ENCODE measurements around the gene ENHO. TPM values are rescaled to one million over a fixed set of nuclear protein-coding genes. Genes with fewer than 3 reads are reported as not detected.
A peak's percentile ranks its signal among the peaks of the same experiment; 100 is the strongest.

The ENHO gene
- total and polyA plus RNA-seq, 2 experiments from 2014 or later, result not detected

DNA sequence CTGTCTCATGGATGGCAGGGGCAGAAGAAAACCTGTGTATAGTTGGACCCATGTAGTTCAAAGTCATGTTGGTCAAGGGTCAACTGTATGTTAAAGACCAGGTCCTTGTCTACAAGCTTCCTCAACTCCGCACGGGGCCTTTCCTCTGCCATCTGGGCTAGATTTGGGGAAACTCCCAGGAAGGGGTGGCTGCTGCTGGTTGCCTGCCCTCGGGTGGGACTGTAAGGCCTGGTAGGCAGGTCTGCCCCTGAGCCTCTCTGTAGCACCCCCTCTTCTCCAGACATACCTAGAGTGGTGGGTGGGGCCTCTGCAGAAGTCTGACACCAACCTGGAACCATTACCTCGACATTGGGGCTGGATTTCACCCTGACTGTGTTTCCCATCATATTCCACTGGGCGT lies 15.2 kb downstream of the ENHO start:
- Histone ChIP-seq H3F3A (ENCODE audit: insufficient read depth) (no peaks in the 10 kb centered on the region), H3K9me3 (ENCODE audit: low read depth) (no peaks in the 10 kb centered on the region), H3K27ac (no peak overlapping the region), H2AFZ (no peak overlapping the region), H3K9ac (no peak overlapping the region), H3K36me3 (ENCODE audit: low read depth) (no peaks in the 10 kb centered on the region), H3K4me1 (ENCODE audit: insufficient read depth) (0 out of 2 replicates have a peak, but pooled peaks cover 4% of the 10 kb centered on the region), H3K4me2 (ENCODE audit: unreplicated experiment) (no peak overlapping the region), H4K20me1 (ENCODE audit: insufficient read depth) (no peaks in the 10 kb centered on the region), H3K4me3 (no peak overlapping the region), H3K79me2 (ENCODE audit: insufficient read depth) (no peaks in the 10 kb centered on the region), H3K9me2 (ENCODE audit: insufficient read depth) (no peaks in the 10 kb centered on the region), H3K27me3 (replicated peaks; ENCODE audit: insufficient read depth) (peaks cover 33% of the 10 kb centered on the region)
- WGBS, 2 experiments (ENCODE audit: low coverage in 1 of 2, low lambda C conversion rate in 2 of 2, missing lambda C conversion rate in 2 of 2), result 48 to 51% methylated on average over 5 of the region's 5 CpGs
- no peak for DNase-seq
- in situ Hi-C loops (cut with MboI), result loop anchor here (25.0 kb wide), 1 partner anchor 105 kb away; the partner anchor contains the start of genes DCTN3 and RPP25L
- no peak for TF ChIP-seq EZH2 (IDR thresholded peaks at IDR 0.05; ENCODE audit: insufficient read depth, poor library complexity, severe bottlenecking)
- TF ChIP-seq EZH2phosphoT487 (IDR thresholded peaks at IDR 0.05; ENCODE audit: insufficient read depth, low read depth), result no peak

DNA sequence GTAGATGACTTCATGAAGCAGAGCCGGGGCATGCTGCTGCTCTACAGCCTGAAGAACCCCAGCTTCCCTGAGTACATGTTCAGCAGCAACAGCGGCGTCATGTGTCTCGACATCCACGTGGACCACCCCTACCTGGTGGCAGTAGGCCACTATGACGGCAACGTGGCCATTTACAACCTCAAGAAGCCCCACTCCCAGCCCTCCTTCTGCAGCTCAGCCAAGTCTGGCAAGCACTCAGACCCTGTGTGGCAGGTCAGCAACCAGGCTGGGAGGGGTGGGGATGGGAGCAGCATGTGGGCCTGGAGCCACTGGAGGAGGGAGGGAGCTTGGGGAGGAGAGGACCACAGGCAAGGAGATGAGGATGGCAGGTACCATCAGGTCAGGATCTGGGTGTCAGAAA lies 16.2 kb downstream of the ENHO start:
- TF ChIP-seq EZH2 (IDR thresholded peaks at IDR 0.05; ENCODE audit: insufficient read depth, poor library complexity, severe bottlenecking) (no peak), EZH2phosphoT487 (IDR thresholded peaks at IDR 0.05; ENCODE audit: insufficient read depth, low read depth) (no peak)
- peaks cover 10% of the 10 kb centered on the region for H3K4me1 ChIP-seq (ENCODE audit: insufficient read depth)
- no peaks in the 10 kb centered on the region for H3F3A ChIP-seq (ENCODE audit: insufficient read depth)
- DNase-seq, result no peak
- no peak overlapping the region for H3K27ac ChIP-seq
- H3K36me3 ChIP-seq (ENCODE audit: low read depth), result no peaks in the 10 kb centered on the region
- H3K9me3 ChIP-seq (ENCODE audit: low read depth), result no peaks in the 10 kb centered on the region
- H3K9me2 ChIP-seq (ENCODE audit: insufficient read depth), result no peaks in the 10 kb centered on the region
- H4K20me1 ChIP-seq (ENCODE audit: insufficient read depth), result no peaks in the 10 kb centered on the region
- H3K4me3 ChIP-seq, result no peak overlapping the region
- no peak overlapping the region for H3K9ac ChIP-seq
- 58 to 59% methylated on average over 7 of the region's 7 CpGs for WGBS, 2 experiments (ENCODE audit: low coverage in 1 of 2, low lambda C conversion rate in 2 of 2, missing lambda C conversion rate in 2 of 2)
- in situ Hi-C loops (cut with MboI), result loop anchor here (25.0 kb wide), 1 partner anchor 106 kb away; the partner anchor contains the start of genes DCTN3 and RPP25L
- peaks cover 33% of the 10 kb centered on the region for H3K27me3 ChIP-seq (replicated peaks; ENCODE audit: insufficient read depth)
- no peaks in the 10 kb centered on the region for H3K79me2 ChIP-seq (ENCODE audit: insufficient read depth)
- H3K4me2 ChIP-seq (ENCODE audit: unreplicated experiment), result no peak overlapping the region
- H2AFZ ChIP-seq, result no peak overlapping the region

DNA sequence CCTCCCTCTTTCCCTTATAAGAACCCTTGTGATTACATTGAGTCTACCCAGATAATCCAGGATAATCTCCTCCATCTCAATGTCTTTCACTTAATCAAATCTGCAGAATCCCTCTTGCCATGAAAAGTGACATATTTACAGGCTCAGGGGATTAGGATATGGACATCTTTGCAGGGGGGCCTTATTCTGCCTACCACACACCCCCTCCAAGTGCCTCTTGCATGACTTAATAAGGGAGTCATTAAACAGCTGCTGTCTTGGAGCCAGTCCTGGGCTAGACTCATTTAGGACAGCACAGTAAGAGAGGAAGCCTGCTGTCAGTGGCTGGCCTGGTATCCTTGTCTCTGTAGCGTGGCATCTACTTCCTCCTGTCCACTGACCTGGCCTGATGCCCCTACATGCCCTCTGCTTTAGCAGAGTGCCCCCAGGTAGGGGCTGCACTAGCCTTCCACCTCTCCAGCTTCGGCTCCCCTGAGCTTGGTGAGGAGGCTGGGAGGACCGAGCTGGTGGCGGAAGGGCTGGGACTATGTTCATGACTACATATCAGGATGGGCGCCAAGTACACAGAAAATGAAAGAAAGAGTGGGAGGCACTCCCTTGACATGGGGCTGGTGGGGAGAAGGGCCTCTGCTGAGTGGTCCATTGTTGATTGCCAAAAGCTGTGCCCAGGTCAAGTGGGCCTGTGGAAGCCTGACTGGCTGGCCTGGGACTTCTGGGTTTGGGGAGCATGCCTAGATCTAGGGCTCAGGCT lies 17.2 kb downstream of the ENHO start:
- Histone ChIP-seq H3F3A (ENCODE audit: insufficient read depth) (no peaks in the 10 kb centered on the region), H3K27ac (no peak overlapping the region), H3K27me3 (replicated peaks; ENCODE audit: insufficient read depth) (peaks cover 25% of the 10 kb centered on the region), H3K36me3 (ENCODE audit: low read depth) (no peaks in the 10 kb centered on the region), H3K9me3 (ENCODE audit: low read depth) (no peaks in the 10 kb centered on the region), H4K20me1 (ENCODE audit: insufficient read depth) (no peaks in the 10 kb centered on the region), H3K4me1 (ENCODE audit: insufficient read depth) (peaks cover 10% of the 10 kb centered on the region), H2AFZ (no peak overlapping the region), H3K4me2 (ENCODE audit: unreplicated experiment) (no peak overlapping the region), H3K79me2 (ENCODE audit: insufficient read depth) (no peaks in the 10 kb centered on the region), H3K9me2 (ENCODE audit: insufficient read depth) (no peaks in the 10 kb centered on the region), H3K4me3 (no peak overlapping the region), H3K9ac (no peak overlapping the region)
- in situ Hi-C loops (cut with MboI), result loop anchor here (25.0 kb wide), 1 partner anchor 107 kb away; the partner anchor contains the start of genes DCTN3 and RPP25L
- 70 to 75% methylated on average over 5 of the region's 5 CpGs for WGBS, 2 experiments (ENCODE audit: low coverage in 1 of 2, low lambda C conversion rate in 2 of 2, missing lambda C conversion rate in 2 of 2)
- TF ChIP-seq EZH2phosphoT487 (IDR thresholded peaks at IDR 0.05; ENCODE audit: insufficient read depth, low read depth), result no peak
- no peak for TF ChIP-seq EZH2 (IDR thresholded peaks at IDR 0.05; ENCODE audit: insufficient read depth, poor library complexity, severe bottlenecking)
- DNase-seq, result peak; percentile 41

DNA sequence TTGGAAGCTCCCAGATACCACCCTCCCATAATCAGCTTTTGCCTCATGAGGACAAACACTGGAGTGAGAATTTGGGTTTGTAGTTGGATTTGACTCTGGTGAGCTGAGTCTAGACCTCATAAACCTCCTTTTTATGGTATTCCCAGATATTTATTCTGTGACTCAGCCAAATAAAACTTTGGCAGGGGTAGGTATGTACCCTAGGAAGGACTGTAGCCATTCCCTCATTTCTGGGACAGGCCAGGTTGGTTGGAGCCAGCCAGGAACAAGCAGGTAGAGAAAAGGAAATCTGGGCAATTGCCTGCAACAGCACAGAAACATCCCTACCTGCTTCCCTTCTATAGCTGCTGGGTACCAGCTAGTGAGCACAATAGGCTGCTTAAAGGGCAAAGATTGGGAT lies 19.4 kb downstream of the ENHO start:
- Histone ChIP-seq H3K4me2 (ENCODE audit: unreplicated experiment) (no peak overlapping the region), H3K27me3 (replicated peaks; ENCODE audit: insufficient read depth) (0 out of 2 replicates have a peak, but pooled peaks cover 11% of the 10 kb centered on the region), H3K36me3 (ENCODE audit: low read depth) (no peaks in the 10 kb centered on the region), H2AFZ (no peak overlapping the region), H3F3A (ENCODE audit: insufficient read depth) (no peaks in the 10 kb centered on the region), H3K27ac (no peak overlapping the region), H3K9me2 (ENCODE audit: insufficient read depth) (no peaks in the 10 kb centered on the region), H3K4me1 (ENCODE audit: insufficient read depth) (peaks cover 10% of the 10 kb centered on the region), H3K9ac (no peak overlapping the region), H3K4me3 (no peak overlapping the region), H4K20me1 (ENCODE audit: insufficient read depth) (no peaks in the 10 kb centered on the region), H3K9me3 (ENCODE audit: low read depth) (no peaks in the 10 kb centered on the region), H3K79me2 (ENCODE audit: insufficient read depth) (no peaks in the 10 kb centered on the region)
- in situ Hi-C loops (cut with MboI), result loop anchor here (25.0 kb wide), 1 partner anchor 109 kb away; the partner anchor contains the start of genes DCTN3 and RPP25L
- no peak for TF ChIP-seq EZH2 (IDR thresholded peaks at IDR 0.05; ENCODE audit: insufficient read depth, poor library complexity, severe bottlenecking)
- TF ChIP-seq EZH2phosphoT487 (IDR thresholded peaks at IDR 0.05; ENCODE audit: insufficient read depth, low read depth), result no peak
- no peak for DNase-seq

All from GM23248 (cell line).